Activated CD4-positive, alpha-beta T cell treated with anti-CD3 and anti-CD28 coated beads, Interleukin-10, Interleukin-2, amounts not matched to agents 100 ng/mL and 50 ng/mL, durations not matched to agents 16 hours and 8 hours (primary cell): ENCODE data around the gene TTLL6.
"Not testable (repeated sequence)": the region's sequence is repeated elsewhere in the genome, so short reads cannot be mapped to it uniquely, and the experiment has no call there.

Source experiments
- DNase-seq: peaks from one replicate; pipeline ENCODE4 v3.0.0-alpha.2; 2020

TTLL6 gene

DNA sequence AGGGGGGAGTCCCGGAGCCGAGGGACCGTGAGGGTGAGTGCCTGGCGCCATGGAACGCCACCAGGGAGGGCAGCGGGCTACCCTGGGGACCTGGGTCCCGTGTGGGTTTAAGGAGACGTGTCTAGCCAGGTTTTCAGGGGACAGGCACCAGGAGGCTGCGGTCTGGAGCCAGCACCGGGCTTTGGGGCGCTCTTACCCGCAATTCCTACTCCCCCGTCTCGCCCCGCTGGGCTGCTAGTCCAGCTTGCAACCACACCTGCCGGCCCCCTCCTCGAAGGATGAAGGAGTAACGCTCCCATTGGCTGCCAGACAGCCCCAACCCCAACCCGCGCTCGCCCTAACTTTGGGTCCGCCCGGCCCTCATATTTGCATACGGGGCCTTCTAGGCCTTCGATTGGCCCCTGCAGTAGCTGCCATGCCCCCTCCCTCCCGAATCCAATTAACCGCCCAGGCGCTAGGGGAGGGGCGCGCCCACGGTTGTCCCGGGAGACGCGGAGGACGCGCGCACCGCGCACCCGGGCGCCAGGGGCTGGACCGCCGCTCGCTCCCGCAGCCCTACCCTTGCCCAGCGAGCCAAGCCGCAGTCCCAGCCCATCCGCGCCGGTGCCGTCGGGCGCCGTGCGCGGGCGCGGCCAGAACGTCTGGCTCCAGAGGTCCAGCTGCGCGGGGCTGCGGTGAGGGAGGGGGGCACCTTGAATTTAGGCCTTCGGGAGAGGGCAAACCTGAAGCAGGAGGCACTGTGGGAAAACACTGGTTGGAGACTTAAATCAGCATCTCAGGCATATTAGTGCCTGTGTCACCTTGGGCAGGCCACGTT is at the start of gene TTLL6:
TSS of gene TTLL6 (minus strand) at position 456 of the 817 bp plus-strand sequence. CDS start at position 299, 157 bp downstream.
- DNase-seq = peak; percentile 66

DNA sequence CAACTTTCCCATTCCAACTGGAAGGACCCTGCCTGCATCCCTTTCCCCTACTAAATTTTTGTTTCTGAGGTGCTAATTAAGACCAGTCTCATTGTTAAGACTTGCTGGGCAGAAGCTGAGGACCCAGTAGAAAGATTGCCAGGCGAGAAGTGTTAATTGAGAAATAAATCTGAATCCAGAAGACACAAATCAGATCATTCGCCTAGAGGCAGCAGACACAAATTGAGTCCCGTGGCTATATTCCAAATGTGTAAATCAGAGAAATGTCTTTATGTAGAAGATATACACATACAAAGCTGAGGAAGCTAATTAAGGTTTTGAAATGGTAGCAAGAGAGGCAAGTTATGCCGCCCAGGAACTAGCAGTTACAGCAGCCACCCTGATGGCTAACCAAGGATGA is 43.4 kb upstream of the TTLL6 start:
- DNase-seq = no peak

DNA sequence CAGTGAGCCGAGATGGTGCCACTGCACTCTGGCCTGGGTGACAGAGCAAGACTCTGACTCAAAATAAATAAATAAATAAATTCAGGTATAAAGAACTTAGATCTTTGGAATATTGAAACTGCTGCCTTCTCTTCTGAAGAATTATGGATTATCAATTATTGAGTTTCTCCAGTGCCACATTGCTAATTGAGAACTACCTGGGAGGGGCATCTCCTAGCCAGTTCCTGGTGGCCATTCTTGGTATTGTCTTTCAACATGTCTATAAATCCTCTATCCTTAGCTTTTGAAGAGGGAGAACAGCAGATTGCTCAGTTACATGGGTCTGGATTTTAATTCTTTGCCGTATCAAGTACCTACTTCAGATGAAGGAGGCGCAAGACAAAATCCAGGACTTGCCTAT is 43.0 kb upstream of the TTLL6 start:
- no peak for DNase-seq

DNA sequence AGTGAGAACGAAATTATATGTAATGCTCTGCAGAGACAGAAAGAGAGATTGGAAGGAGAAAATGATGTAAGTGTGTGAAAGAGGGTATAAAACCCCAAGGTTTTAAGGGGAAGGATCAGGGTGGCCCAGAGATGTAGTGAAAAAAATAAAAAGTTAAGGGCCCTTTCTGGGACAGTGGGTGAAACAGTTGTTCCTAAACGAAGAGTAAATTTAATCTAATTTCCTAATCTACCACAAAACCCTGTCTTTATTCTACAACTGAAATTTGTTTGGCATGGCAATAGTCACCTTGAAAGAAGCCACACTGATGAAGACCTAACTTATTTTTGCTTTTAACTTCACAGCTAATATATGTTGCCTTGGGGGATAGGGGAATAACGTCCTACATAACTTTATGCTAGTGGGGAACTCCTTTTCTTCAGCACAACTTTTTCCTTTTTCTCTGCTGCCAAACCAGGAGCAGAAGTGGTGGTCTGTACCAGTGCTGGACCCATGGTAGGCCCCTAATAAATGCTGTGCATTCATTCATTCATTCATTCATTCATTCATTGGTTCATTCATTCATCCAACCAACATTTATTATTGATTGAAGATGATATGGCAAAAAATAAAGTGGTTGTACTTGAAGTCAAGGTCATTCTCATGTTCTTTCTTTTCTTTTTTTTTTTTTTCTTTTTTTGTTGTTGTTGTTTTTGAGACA is 39.2 kb upstream of the TTLL6 start:
- DNase-seq = peak; percentile 21

DNA sequence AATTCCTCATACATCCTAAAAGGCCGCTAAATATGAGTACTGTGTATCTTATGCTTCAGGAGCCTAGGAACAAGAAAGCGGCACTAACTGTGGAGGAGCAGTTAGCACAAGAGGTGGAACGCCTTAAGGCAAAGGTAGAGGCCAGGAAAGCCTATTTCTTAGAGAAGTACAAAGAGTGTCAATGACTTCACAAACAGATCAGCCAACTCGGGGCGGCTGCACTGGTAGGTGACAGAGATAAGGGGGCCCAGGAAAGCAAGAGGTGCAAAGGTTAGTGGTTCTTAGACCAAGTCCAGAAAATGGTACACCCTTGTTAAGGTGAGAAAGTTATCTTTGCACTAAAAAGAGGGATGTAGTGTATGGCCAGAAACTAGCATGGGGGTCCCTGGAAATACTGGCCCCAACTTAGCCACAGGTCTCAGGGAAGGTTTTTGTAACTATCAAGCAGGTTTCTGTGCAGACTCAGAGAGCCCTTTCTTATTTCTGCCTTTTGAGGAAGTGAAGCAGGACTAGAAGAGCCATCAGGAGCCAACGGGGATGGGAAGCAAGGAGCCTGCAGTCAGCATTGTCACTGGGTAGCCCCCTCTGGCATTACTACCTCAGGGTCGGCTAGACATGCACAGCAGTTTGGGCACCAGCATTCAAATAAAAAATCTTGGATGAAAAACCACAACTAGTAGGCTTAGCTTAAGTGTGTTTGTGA is 37.9 kb upstream of the TTLL6 start:
- no peak for DNase-seq

DNA sequence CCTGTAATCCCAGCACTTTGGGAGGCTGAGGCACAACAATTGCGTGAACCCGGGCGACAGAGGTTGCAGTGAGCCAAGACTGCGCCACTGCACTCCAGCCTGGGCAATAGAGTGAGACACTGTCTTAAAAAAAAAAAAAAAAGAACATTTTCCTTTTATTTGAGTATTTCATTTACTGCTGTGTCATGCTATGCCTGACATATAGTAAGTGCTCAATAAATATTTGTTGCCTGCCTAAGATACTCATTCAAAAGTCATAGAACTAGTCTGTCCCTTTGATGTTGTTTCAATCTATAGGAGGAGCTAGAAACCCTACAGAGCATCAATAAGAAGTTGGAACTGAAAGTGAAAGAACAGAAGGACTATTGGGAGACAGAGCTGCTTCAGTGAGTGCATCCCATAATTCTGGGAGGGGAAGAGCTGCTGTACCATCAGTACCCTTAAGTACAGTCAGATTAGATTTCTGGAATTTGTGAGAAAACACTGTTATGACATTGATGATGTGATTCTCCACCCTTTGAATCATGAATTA is 33.8 kb upstream of the TTLL6 start:
- no peak for DNase-seq

DNA sequence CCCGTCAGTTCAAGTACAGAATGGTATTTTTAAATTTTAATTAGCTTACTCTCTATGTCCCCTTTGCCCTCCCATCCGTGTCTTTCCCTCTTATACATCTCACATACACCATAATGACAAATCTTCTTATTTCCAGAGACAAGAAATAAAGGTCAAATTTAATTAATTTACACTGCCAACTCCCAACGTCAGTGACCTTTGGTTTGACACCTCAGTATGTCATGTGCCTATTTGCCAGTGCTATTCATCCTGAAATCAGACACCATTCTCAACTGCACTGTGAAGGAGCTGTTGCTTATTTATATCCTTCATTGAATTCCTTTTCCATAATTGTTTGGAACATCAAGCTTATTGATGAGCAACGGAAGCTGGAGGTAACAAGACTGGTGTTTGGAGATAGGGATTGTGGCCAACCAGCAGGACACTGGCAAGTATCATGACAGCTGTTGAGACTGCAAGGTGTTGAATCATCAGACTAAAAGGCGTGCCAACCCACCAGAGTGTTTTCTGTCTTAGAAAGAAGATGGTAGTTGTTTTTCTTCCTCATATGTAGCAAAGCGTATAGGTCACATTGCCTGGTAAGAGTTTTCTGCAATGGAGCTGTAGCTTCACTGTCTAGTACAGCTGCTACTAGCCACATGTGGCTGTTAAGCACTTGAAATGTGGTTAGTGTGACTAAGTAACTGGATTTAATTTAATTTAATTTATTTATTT is 26.3 kb upstream of the TTLL6 start:
- DNase-seq = no peak

DNA sequence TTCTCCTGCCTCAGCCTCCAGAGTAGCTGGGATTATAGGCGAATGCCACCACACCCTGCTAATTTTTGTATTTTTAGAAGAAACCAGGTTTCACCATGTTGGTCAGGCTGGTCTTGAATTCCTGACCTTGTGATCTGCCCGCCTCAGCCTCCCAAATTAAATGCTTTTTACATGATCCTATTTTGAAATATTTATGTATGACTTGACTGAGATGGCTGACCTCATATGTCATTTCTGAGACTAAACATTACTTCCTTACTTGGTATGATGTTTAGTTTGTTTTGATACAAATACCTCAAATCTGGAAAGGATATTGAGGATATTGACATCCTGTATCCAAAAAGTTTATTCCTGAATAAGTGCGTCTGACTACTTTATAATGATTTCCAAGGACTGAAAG is 25.7 kb upstream of the TTLL6 start:
- DNase-seq = no peak

DNA sequence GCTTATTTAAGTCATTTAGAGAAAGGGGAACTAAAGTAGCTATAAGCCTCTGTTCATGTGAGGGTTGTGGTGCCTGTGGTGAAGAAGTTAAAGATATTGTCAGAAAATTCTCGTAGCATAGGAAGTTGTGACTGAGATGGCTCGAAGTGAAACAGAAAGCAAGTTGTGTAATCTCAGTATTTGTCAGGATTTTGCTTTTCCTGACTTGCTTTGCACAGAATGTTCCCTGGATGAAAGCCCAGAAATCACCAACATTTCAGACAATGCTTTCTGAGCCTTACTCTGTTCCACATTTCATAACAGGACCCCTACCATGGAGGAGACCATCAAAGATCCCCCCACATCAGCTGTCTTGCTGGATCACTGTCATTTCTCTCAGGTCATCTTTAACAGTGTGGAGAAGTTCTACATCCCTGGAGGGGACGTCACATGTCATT is 24.4 kb upstream of the TTLL6 start:
- peak; percentile 84 for DNase-seq

DNA sequence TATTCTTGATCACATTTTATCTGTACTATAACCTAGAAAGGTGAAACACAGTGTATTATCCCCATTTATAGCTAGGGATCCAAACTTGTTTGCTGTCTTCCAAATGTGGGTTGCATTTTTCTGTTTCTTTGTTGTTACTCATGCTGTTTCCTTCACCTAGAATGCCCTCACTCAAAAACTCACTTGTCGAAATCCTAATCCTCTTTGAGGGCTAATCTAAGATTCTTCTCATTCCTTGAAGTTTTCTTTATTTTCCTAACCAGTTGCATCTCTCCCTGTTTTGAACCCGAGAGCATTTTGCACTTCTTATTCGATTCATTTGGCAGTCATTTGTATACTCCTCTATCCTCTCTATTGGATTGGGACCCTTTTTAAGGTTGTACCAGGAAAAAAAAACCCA is 23.4 kb upstream of the TTLL6 start:
- DNase-seq = no peak

DNA sequence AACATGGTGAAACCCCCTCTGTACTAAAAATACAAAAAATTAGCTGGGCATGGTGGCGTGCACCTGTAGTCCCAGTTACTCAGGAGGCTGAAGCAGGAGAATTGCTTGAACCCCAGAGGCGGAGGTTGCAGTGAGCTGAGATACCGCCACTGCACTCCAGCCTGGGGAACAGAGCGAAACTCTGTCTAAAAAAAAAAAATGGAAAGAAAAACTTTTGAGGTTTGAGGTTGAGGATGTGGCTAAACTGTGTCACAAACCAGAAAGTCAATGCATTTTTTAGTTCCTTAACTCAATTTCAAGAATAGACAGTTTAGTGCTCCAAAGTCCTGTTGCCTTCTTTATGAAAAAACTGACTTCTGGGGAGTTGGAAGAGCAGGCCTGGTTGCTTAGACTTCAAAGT is 20.4 kb upstream of the TTLL6 start:
- peak; percentile 69 for DNase-seq

DNA sequence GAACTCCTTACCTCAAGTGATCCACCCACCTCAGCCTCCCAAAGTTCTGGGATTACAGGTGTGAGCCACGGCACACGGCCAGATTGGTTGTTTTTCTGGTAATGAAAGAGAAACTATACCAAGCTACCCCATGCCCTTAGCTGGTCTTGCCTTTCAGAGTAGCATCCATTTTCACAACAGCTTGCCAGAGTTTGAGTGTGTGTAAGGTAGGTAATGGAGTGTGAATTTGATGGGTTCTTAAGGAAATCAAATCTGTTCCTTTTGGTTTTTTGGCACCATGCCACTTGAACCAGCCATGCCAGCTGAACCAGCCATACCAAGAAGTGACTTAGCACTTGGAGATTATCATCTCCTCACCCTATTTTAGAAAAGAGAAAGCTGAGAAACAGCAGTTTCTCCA is 18.9 kb upstream of the TTLL6 start:
- peak; percentile 49 for DNase-seq

DNA sequence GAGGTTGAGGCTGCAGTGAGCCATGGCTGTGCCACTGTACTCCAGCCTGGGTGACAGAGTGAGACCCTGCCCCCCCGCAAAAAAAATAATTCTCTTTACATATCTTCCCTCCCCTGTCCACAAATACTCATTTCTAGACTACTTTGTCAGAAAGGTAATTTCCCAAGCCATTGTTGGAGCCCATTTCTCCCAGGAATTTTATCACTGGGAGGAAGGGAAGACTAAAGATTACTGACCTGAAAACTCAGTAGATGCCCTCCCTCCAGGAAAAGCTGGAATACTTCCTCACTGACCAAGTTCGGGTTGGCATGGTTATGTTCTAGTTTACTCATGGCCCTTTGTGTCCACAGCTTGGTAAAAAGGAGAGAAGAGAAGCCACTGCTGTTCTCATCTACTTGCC is 17.9 kb upstream of the TTLL6 start:
- peak; percentile 42 for DNase-seq

DNA sequence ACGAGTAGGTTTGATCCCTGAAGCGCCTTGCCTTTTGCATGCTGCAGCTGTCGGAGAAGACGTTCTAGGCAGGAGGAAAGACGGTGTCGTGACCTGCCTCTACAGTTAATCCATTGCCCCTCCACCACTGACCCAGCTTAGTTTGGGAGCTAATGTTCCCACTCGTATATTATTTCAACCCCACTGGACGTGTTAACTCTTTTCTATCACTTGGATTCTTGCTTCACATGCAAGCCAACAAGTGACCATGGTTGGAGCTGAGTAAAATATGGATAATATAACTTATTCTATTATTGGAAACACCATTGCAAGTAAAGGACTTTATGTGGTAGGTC is 14.5 kb upstream of the TTLL6 start:
- DNase-seq = no peak

DNA sequence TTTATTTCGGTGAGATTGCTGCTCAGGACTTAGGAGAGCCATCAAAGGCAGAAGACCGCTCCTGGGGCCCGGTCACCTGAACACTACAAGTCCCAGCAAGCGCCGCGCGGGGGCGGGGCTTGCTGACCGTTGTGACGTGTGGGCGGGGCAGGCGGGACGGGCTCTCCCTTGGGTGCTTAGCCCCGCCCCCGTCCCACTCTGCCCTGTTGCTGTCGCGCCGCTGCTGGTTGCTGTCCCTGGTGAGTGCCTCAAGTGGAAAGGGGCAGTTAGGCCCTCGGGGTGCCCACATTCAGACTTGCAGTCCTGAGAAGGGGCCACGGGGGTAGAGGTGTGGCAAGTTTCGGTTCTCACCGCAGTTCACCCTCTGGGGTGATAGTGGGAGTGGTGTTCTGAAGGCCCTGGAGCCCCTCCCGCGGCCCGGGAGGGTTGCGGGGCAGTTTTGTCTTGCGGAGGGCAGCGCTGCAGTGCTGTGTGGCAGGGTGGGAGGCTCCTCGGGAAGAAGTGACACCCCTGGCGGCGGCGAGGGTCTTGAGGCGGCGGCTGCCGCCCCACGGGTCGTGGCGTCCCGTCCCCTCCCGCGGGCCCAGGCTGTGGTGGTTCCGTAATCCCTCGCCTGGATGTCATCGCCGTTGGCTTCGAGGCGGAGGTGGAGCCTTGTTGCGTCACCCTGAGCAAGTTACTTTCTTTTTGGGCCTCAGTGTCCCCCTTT is 14.0 kb upstream of the TTLL6 start, which contains the start of gene CALCOCO2:
TSS of gene CALCOCO2 (plus strand) at position 196 of the 709 bp plus-strand sequence. CDS start 10,673 bp downstream, outside the sequence.
- peak; percentile 95 for DNase-seq

DNA sequence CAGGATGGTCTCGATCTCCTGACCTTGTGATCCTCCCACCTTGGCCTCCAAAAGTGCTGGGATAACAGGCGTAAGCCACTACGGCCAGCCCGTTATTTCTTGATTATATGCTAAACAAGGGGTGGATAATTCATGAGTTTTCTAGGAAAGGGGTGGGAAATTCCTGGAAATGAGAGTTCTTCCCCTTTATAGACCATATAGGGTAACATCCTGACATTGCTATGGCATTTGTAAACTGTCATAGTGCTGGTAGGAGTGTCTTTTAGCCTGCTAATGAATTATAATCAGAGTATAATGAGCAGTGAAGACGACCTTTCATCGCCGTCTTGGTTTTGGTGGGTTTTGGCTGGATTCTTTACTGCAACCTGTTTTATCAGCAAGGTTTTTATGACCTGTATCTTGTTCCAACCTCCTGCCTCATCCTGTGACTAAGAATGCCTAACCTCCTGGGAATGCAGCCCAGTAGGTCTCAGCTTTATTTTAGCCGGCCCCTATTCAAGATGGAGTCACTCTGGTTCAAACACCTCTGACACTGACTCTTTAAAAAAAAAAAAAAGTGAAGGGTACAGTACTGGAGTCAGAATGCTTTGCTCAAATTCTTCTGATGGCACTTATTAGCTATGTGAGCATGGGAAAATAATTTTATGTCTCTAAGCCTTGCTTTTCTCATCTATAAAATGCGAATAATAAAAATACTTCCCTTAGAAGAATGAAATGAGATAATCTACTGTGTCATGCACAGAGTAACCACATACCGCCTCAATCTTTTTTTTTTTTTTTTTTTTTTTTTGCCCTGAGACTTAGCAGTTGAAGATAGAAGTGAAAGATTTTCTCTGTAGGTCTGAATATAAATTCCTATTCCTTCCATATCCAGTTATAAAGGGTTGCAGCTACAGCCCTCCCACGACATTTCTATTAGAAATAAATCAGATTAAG is 8.7 kb upstream of the TTLL6 start:
- DNase-seq = no peak

DNA sequence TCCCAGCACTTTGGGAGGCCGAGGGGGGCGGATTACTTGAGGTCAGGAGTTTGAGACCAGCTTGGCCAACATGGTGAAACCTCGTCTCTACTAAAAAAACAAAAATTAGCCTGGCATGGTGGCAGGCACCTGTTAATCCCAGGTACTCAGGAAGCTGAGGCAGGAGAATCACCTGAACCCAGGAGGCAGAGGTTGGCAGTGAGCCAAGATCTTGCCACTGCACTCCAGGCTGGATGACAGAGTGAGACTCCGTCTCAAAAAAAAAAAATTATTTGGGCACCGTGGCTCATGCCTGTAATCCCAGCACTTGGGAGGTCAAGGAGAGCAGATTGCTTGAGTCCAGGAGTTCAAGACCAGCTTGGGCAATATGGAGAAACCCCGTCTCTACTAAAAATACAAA is 3.9 kb upstream of the TTLL6 start:
- not testable (repeated sequence) for DNase-seq

DNA sequence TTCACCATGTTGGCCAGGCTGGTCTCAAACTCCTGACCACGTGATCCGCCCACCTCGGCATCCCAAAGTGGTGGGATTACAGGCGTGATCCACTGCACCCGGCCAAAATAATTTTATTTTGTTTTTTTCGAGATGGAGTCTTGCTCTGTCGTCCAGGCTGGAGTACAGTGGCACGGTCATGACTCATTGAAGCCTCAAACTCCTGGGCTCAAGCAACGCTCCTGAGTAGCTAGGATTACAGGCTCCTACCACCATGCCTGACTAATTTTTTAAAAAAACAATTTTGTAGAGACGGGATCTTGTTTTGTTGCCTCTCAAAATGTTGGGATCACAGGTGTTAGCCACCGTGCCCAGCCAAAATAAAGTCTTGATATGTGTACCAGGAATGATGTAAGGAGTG is 2.4 kb upstream of the TTLL6 start:
- no peak for DNase-seq

DNA sequence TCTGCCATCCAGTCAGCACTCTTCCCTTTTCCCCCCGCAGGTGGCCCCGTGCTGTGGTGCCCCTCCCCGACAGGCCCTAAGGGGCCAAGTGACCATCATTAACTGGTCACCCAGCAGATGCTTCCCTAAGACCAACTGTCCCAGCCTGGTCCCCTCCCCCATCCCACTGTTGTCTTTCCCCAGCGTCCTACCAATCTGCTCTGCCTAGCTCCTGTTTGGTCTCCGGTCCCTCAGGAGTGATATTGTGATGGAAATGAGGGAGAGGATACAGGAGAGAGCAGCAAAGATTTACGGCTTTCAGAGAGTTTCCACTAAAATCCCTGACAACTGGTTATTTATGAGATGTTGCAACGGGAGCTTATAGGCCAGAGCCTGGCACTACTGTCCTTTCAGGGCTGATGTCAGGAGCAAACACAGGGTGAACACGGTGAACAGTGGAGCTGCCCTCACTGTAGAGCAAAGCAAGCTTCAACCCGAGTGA is 1.4 kb upstream of the TTLL6 start:
- DNase-seq = no peak

DNA sequence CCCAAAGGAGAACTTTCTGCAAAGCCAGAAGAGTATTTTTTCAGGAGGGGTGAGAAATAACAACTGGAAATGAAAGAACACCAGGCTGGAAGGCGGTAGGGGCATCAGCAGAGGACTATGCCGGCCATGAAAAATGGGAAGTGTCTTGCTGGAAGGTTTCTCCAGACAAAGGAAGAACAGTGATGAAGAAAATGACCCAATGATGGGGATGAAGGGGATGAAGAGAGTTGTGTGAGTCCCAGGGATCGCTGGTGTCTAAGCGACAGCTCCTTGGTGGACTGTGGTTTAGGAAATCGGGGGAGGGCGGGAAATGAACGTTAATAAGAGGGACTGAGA is 623 bp downstream of the TTLL6 start:
- no peak for DNase-seq

DNA sequence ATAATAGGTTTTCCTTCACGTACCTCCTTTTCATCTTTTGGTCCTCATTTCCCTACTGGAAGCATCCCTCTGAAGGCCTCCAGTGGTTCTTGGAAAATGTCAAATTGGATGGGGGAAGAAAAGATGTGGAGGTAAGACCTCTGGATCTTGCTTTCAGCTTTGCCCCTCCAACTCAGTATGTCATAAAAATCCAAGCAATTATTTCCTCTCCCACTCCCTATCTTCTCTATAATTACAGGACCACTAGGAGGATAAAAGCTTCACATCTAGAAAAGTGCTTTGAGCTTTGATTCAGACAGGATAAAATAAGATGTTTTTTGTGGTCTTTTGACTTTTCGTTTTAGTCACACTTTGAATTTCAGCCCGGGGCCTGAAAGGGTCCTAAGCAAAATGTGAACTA is 1.7 kb downstream of the TTLL6 start:
- peak; percentile 37 for DNase-seq
